HepG2 (cell line): ENCODE measurements around the gene ASTN2. TPM values are rescaled to one million over a fixed set of nuclear protein-coding genes. Genes with fewer than 3 reads are reported as not detected.

ENCODE experiments used
- ATAC-seq: fragments of 200-7000 bp; cut with Tn5 transposase; 3 replicates; pipeline ENCODE4 v1.9.1; 2020; ENCODE audit warnings: mild to moderate bottlenecking, moderate library complexity
- BruUV-seq: library from RNA; stranded (reverse); fragments of 400-500 nt; replicated peaks from 2 replicates; lab custom pipeline; 2021; lab: Mats Ljungman, UMichigan
- CTCF ChIA-PET: fragments of 300-600 bp; formaldehyde crosslinking; extraction: SDS; loops from one replicate; lab custom pipeline; 2021; ENCODE audit warnings: low total read pairs, inconsistent platforms, low intra/inter-chr PET ratio; lab: Yijun Ruan, JAX
- POLR2A ChIA-PET: fragments of 350-600 bp; sonication (Branson Sonifier 250); formaldehyde crosslinking; loops from one replicate; lab custom pipeline; 2020; ENCODE audit warnings: antibody characterized with exemption, inconsistent platforms; lab: Yijun Ruan, JAX
- DNase-seq: peaks from one replicate; pipeline ENCODE4 v3.0.0-alpha.2; 2015; ENCODE audit warnings: low spot score
- FAIRE-seq: peaks from 3 replicates; lab custom pipeline; 2011; peaks lifted over from hg19 to GRCh38; lab: Jason Lieb, UNC
- H2AFZ ChIP-seq: one replicate; pipeline ENCODE4 v1.6.1; 2011; ENCODE audit warnings: low read length, inconsistent platforms
- H3K27ac ChIP-seq: fragments of 300-600 bp; 3 replicates; pipeline ENCODE4 v1.8.0; 2011; ENCODE audit warnings: mixed run types, mild to moderate bottlenecking, mixed read lengths, low read length, inconsistent platforms; ENCODE audit not compliant: insufficient read depth; ENCODE audit errors: extremely low read length
- H3K27me3 ChIP-seq, 2 experiments: fragments of 200-600 bp in 1 of 2; 2 replicates in 1 of 2; 3 replicates in 1 of 2; pipeline versions ENCODE4 v1.6.0 to v1.8.0; 2011; ENCODE audit warnings: low read length in 2 of 2, mild to moderate bottlenecking in 2 of 2, moderate library complexity in 2 of 2, inconsistent platforms in 1 of 2; ENCODE audit not compliant: insufficient read depth in 2 of 2, control insufficient read depth in 1 of 2
- H3K36me3 ChIP-seq, 2 experiments: fragments of 200-600 bp in 1 of 2; replicated peaks in 1 of 2; 2 replicates in 1 of 2; 3 replicates in 1 of 2; pipeline versions ENCODE4 v1.5.1 to v1.8.0; 2011; ENCODE audit warnings: low read length in 2 of 2, inconsistent platforms in 1 of 2; ENCODE audit not compliant: insufficient read depth in 2 of 2, control insufficient read depth in 1 of 2
- H3K4me1 ChIP-seq: 2 replicates; pipeline ENCODE4 v1.5.1; 2012; ENCODE audit warnings: low read length, inconsistent platforms; ENCODE audit not compliant: insufficient read depth
- H3K4me2 ChIP-seq: 2 replicates; pipeline ENCODE4 v1.6.0; 2011; ENCODE audit warnings: low read depth, low read length, inconsistent platforms
- H3K4me3 ChIP-seq, 3 experiments: fragments of 200-600 bp in 1 of 3; sonication (generic), shearing (Covaris generic) in 1 of 3; replicated peaks in 1 of 3; 2 replicates each; pipeline ENCODE4 v1.5.1; 2011 to 2016; ENCODE audit warnings: low read length in 3 of 3, inconsistent platforms in 2 of 3, low read depth in 2 of 3, mild to moderate bottlenecking in 2 of 3, control low read depth in 1 of 3, mixed read lengths in 1 of 3; ENCODE audit not compliant: insufficient read depth in 1 of 3
- H3K79me2 ChIP-seq: one replicate; pipeline ENCODE4 v1.6.1; 2011; ENCODE audit warnings: low read length, inconsistent platforms; ENCODE audit not compliant: insufficient read depth
- H3K9ac ChIP-seq: 2 replicates; pipeline ENCODE4 v1.6.0; 2011; ENCODE audit warnings: mild to moderate bottlenecking, low read depth, low read length, inconsistent platforms; ENCODE audit not compliant: insufficient read depth
- H3K9me3 ChIP-seq: 2 replicates; pipeline ENCODE4 v1.5.1; 2012; ENCODE audit warnings: mild to moderate bottlenecking, low read length
- H4K20me1 ChIP-seq: 2 replicates; pipeline ENCODE4 v1.6.0; 2011; ENCODE audit warnings: inconsistent platforms, mild to moderate bottlenecking, low read length, moderate library complexity; ENCODE audit not compliant: insufficient read depth
- CEBPZ ChIP-seq: IDR thresholded peaks from 2 replicates; pipeline ENCODE4 v1.6.1; 2012; ENCODE audit warnings: low read length, improper control_type of control experiment
- HOXD1 ChIP-seq: sonication (generic); formaldehyde crosslinking; IDR thresholded peaks from 2 replicates; pipeline ENCODE4 v1.5.0; 2020; ENCODE audit warnings: missing genetic modification reagents
- PBX2 ChIP-seq: IDR thresholded peaks from 2 replicates; pipeline ENCODE4 v1.6.1; 2016; ENCODE audit warnings: control low read depth
- RAD21 ChIP-seq: fragments of 450-650 bp; formaldehyde crosslinking; IDR thresholded peaks from 2 replicates; pipeline ENCODE4 v1.5.0; 2020; ENCODE audit warnings: mild to moderate bottlenecking
- REST ChIP-seq, 2 experiments: IDR thresholded peaks; 2 replicates each; pipeline ENCODE4 v1.6.1; 2011 to 2012; ENCODE audit warnings: low read length in 2 of 2, borderline replicate concordance in 1 of 2, low read depth in 1 of 2, mild to moderate bottlenecking in 1 of 2, moderate library complexity in 1 of 2
- YY1 ChIP-seq: IDR thresholded peaks from 2 replicates; pipeline ENCODE4 v1.6.1; 2011; ENCODE audit warnings: low read length, low read depth, moderate library complexity, mild to moderate bottlenecking; ENCODE audit not compliant: insufficient read depth, insufficient replicate concordance
- WGBS: methylation state at CpG from one replicate; pipeline ENCODE4 v1.1.6; 2017; ENCODE audit warnings: low lambda C conversion rate; 5-methylcytosine and 5-hydroxymethylcytosine counted together
- in situ Hi-C: cut with HindIII; loops from 2 replicates; pipeline ENCODE4 v1.10.0; 2017; ENCODE audit warnings: low pct_unique_long_range_greater_than_20kb; ENCODE audit not compliant: extremely low pct_ligation_motif_present
- intact Hi-C: fragments of 100-400 bp; cut with micrococcal nuclease; formaldehyde crosslinking; loops from one replicate; pipeline ENCODE4 v1.10.0; 2022; ENCODE audit not compliant: unreplicated experiment
- polyA plus RNA-seq, 8 experiments: library from polyadenylated mRNA; depleted of rRNA in 3 of 8; stranded (reverse) in 7 of 8; unstranded in 1 of 8; fragments of >200 nt; fragmentation: Illumina TruSeq in 4 of 8; extraction: Trizol in 4 of 8; gene quantifications; 2 replicates each; pipeline versions ENCODE4 v1.2.1 to v1.2.3, GENCODE V29; 2011 to 2016; ENCODE audit warnings: low read depth in 4 of 8, missing spikeins in 1 of 8, mixed read lengths in 1 of 8; ENCODE audit not compliant: insufficient read depth in 1 of 8
- total RNA-seq, 5 experiments: library from RNA; depleted of rRNA; stranded (reverse); fragments of >200 nt; fragmentation: Illumina TruSeq; extraction: Trizol; gene quantifications; 2 replicates each; pipeline ENCODE4 v1.2.3, GENCODE V29; 2016; ENCODE audit warnings: low read depth in 1 of 5

Gene ASTN2
- total and polyA plus RNA-seq, 2 of the 13 experiments (the other 11 are each of a cell fraction or from before 2014, with no cell fraction given), result 5.2 to 13.5 TPM

- TF ChIP-seq REST (IDR thresholded peaks at IDR 0.05; ENCODE audit: borderline replicate concordance in 1 of 2, low read depth in 1 of 2, low read length in 2 of 2) (no peak), HOXD1 (CRISPR knock-in tag) (no peak), PBX2 (CRISPR knock-in tag) (no peak)
Observed at GRCh38 chr9:116966199-116966598, 448.7 kb downstream of the ASTN2 start (continued).

- no TSS peak for BruUV-seq
- TF ChIP-seq YY1 (no peak), RAD21 (CRISPR knock-in tag) (no peak), CEBPZ (no peak)
- in situ Hi-C loops (no loop called here), intact Hi-C loops (no loop called here)
- Histone ChIP-seq H3K27ac (no peak overlapping the region), H3K4me2 (no peak overlapping the region), H3K36me3 (no peaks in the 10 kb centered on the region), H3K27me3 (no peaks in the 10 kb centered on the region; a peak in 1 of 5 replicates), H3K4me3 (no peak overlapping the region), H2AFZ (no peak overlapping the region), H3K4me1 (no peaks in the 10 kb centered on the region), H3K9ac (no peak overlapping the region), H3K79me2 (no peaks in the 10 kb centered on the region), H3K9me3 (no peaks in the 10 kb centered on the region), H4K20me1 (no peaks in the 10 kb centered on the region)
- 51% methylated on average over 11 of the region's 11 CpGs for WGBS
- ATAC-seq, result no peak
- no peak for FAIRE-seq
- CTCF ChIA-PET, result no interaction called here
- POLR2A ChIA-PET, result no interaction called here
- no peak for DNase-seq
Observed at GRCh38 chr9:116964258-116964657, 450.6 kb downstream of the ASTN2 start.
